ENCODE measurements around the gene GPC6. TPM values are rescaled to one million over a fixed set of nuclear protein-coding genes. Genes with fewer than 3 reads are reported as not detected.

GPC6 gene
- polyA plus RNA-seq, 2 of the 4 experiments (the other 2 are of a cell fraction), result 8.0 to 14.4 TPM

GRCh38 chr13:93762708-93763426 lies 536.3 kb downstream of the GPC6 start (continued):
- TF ChIP-seq ATOH8 (CRISPR knock-in tag; IDR thresholded peaks at IDR 0.05; ENCODE audit: low read depth), result no peak
- TF ChIP-seq EHF (CRISPR knock-in tag; IDR thresholded peaks at IDR 0.05), result no peak
- TF ChIP-seq ZNF302 (CRISPR knock-in tag; IDR thresholded peaks at IDR 0.05), result no peak

- ATAC-seq (no peak), DNase-seq (ENCODE audit: low read depth in 1 of 2, low spot score in 1 of 2) (no peak), FAIRE-seq (no peak)
- ChIA-PET CTCF (no interaction called here), POLR2A (no interaction called here)
- H3K4me2 ChIP-seq, result no peak overlapping the region
- no peak overlapping the region for H3K27ac ChIP-seq
- peaks cover 6% of the 10 kb centered on the region; the same call in 1 of the 3 replicates for H3K4me1 ChIP-seq
- H3K4me3 ChIP-seq, result no peak overlapping the region
- no peaks in the 10 kb centered on the region for H3K9me3 ChIP-seq
- 94% methylated on average over 2 of the region's 2 CpGs for WGBS (ENCODE audit: missing lambda C conversion rate)
- TF ChIP-seq CBX8 (IDR thresholded peaks at IDR 0.05) (no peak), JUN (IDR thresholded peaks at IDR 0.05) (no peak), JUNB (IDR thresholded peaks at IDR 0.05) (no peak), FOSL2 (IDR thresholded peaks at IDR 0.05) (no peak), FOSL2 (CRISPR knock-in tag; IDR thresholded peaks at IDR 0.05) (no peak), ZFP36 (IDR thresholded peaks at IDR 0.05; ENCODE audit: borderline replicate concordance, partially characterized antibody) (no peak), REST (IDR thresholded peaks at IDR 0.05) (no peak), HDAC2 (IDR thresholded peaks at IDR 0.05) (no peak), HEYL (CRISPR knock-in tag; IDR thresholded peaks at IDR 0.05) (no peak), POLR2AphosphoS2 (conservative IDR thresholded peaks at IDR 0.05; ENCODE audit: low read length) (no peak), ZNF302 (CRISPR knock-in tag; IDR thresholded peaks at IDR 0.05) (no peak), RFX5 (IDR thresholded peaks at IDR 0.05) (no peak), NR3C1 (IDR thresholded peaks at IDR 0.05) (no peak), SMC3 (IDR thresholded peaks at IDR 0.05) (no peak)
These were observed 538.5 kb downstream of the GPC6 start for GRCh38 chr13:93765062-93765461.

GRCh38 chr13:93765811-93766210 lies 539.2 kb downstream of the GPC6 start:
- H3K9me3 ChIP-seq, result no peaks in the 10 kb centered on the region
- POLR2A ChIA-PET, result no interaction called here
- peaks cover 6% of the 10 kb centered on the region; the same call in 1 of the 3 replicates for H3K4me1 ChIP-seq
- no peak overlapping the region for H3K4me2 ChIP-seq
- no peak overlapping the region for H3K4me3 ChIP-seq
- ATAC-seq, result no peak
- DNase-seq (ENCODE audit: low read depth in 1 of 2, low spot score in 1 of 2), result no peak
- no peak for FAIRE-seq
- H3K27ac ChIP-seq, result no peak overlapping the region
- CTCF ChIA-PET, result no interaction called here
- WGBS (ENCODE audit: missing lambda C conversion rate), result 95% methylated on average over 1 of the region's 1 CpG
- no peak for TF ChIP-seq FOXS1 (CRISPR knock-in tag; IDR thresholded peaks at IDR 0.05)
- TF ChIP-seq EHMT2 (IDR thresholded peaks at IDR 0.05; ENCODE audit: low read depth), result no peak
- TF ChIP-seq ZC3H11A (IDR thresholded peaks at IDR 0.05), result no peak
- no peak for TF ChIP-seq REST (IDR thresholded peaks at IDR 0.05)
- no peak for TF ChIP-seq SMC3 (IDR thresholded peaks at IDR 0.05)
- no peak for TF ChIP-seq EHF (CRISPR knock-in tag; IDR thresholded peaks at IDR 0.05)
- no peak for TF ChIP-seq CEBPB (IDR thresholded peaks at IDR 0.05)
- no peak for TF ChIP-seq PHF8 (IDR thresholded peaks at IDR 0.05; ENCODE audit: borderline replicate concordance, low read depth)
- no peak for TF ChIP-seq GATA3 (IDR thresholded peaks at IDR 0.05; ENCODE audit: borderline replicate concordance)
- TF ChIP-seq RCOR1 (IDR thresholded peaks at IDR 0.05; ENCODE audit: low read depth, low read length), result no peak
- no peak for TF ChIP-seq ZNF302 (CRISPR knock-in tag; IDR thresholded peaks at IDR 0.05)
- TF ChIP-seq KDM1A (IDR thresholded peaks at IDR 0.05; ENCODE audit: low read depth), result no peak
- no peak for TF ChIP-seq HES2 (IDR thresholded peaks at IDR 0.05)
- TF ChIP-seq CHD2 (IDR thresholded peaks at IDR 0.05; ENCODE audit: low read length, partially characterized antibody), result no peak
- TF ChIP-seq ELK1 (IDR thresholded peaks at IDR 0.05; ENCODE audit: low read depth, low read length), result no peak
- TF ChIP-seq NR3C1 (IDR thresholded peaks at IDR 0.05), result no peak
- TF ChIP-seq HDAC2 (IDR thresholded peaks at IDR 0.05), result no peak

Measured in A549 (cell line).